WTC11 (cell line): ENCODE results near the gene CHAT. TPM values are rescaled to one million over a fixed set of nuclear protein-coding genes. Genes with fewer than 3 reads are reported as not detected.

Experiments used
- ATAC-seq: fragments of 200-7000 bp; cut with Tn5 transposase; 2 replicates; pipeline ENCODE4 v1.10.0; 2021; ENCODE audit warnings: mild to moderate bottlenecking, moderate library complexity
- CTCF ChIA-PET: fragments of 300-600 bp; sonication (Branson Sonifier 250); formaldehyde crosslinking; loops from one replicate; lab custom pipeline; 2021; ENCODE audit warnings: antibody characterized with exemption; lab: Charles Lee
- POLR2A ChIA-PET: fragments of 350-600 bp; sonication (Branson Sonifier 250); formaldehyde crosslinking; loops from one replicate; lab custom pipeline; 2021; ENCODE audit warnings: antibody characterized with exemption; lab: Charles Lee
- DNase-seq: peaks from one replicate; pipeline ENCODE4 v3.0.0; 2021; ENCODE audit warnings: low spot score
- H3K27ac Mint-ChIP-seq: 2 replicates; pipeline ENCODE4 v1.8.0; 2021; ENCODE audit warnings: mixed read lengths
- H3K27me3 Mint-ChIP-seq: 2 replicates; pipeline ENCODE4 v1.8.0; 2021; ENCODE audit warnings: low read depth, mild to moderate bottlenecking, moderate library complexity, mixed read lengths
- H3K36me3 Mint-ChIP-seq: 2 replicates; pipeline ENCODE4 v1.8.0; 2021; ENCODE audit warnings: mixed read lengths
- H3K4me1 Mint-ChIP-seq: 2 replicates; pipeline ENCODE4 v1.8.0; 2022; ENCODE audit warnings: mixed read lengths
- H3K4me3 Mint-ChIP-seq: 2 replicates; pipeline ENCODE4 v1.8.0; 2021; ENCODE audit warnings: mild to moderate bottlenecking, moderate library complexity, mixed read lengths
- H3K9me3 Mint-ChIP-seq: 2 replicates; pipeline ENCODE4 v1.8.0; 2021; ENCODE audit warnings: mixed read lengths
- AFF4 ChIP-seq: sonication (generic); formaldehyde crosslinking; IDR thresholded peaks from 2 replicates; pipeline ENCODE4 v1.8.1; 2023; ENCODE audit warnings: mild to moderate bottlenecking, missing genetic modification reagents, borderline replicate concordance
- CREB1 ChIP-seq: sonication (generic); formaldehyde crosslinking; IDR thresholded peaks from 2 replicates; pipeline ENCODE4 v1.8.0; 2023; ENCODE audit warnings: mild to moderate bottlenecking, missing genetic modification reagents
- CREM ChIP-seq: sonication (generic); formaldehyde crosslinking; IDR thresholded peaks from 2 replicates; pipeline ENCODE4 v1.8.1; 2022; ENCODE audit warnings: mild to moderate bottlenecking, missing genetic modification reagents, moderate library complexity
- E2F4 ChIP-seq: sonication (generic); formaldehyde crosslinking; IDR thresholded peaks from 2 replicates; pipeline ENCODE4 v1.8.1; 2022; ENCODE audit warnings: low read depth, mild to moderate bottlenecking, moderate library complexity, missing genetic modification reagents, borderline replicate concordance
- HMGA2 ChIP-seq: fragments of 250-450 bp; sonication (Bioruptor Pico); IDR thresholded peaks from 2 replicates; pipeline ENCODE4 v1.4.0; 2021; ENCODE audit warnings: mild to moderate bottlenecking, moderate library complexity
- PRRX2 ChIP-seq: fragments of 250-450 bp; sonication (Bioruptor Pico); IDR thresholded peaks from 2 replicates; pipeline ENCODE4 v1.8.0; 2021; ENCODE audit warnings: mild to moderate bottlenecking
- SOX15 ChIP-seq: fragments of 250-450 bp; sonication (Bioruptor Pico); IDR thresholded peaks from 2 replicates; pipeline ENCODE4 v1.9.0; 2021; ENCODE audit warnings: mild to moderate bottlenecking
- TP53 ChIP-seq: sonication (generic); formaldehyde crosslinking; IDR thresholded peaks from 2 replicates; pipeline ENCODE4 v1.8.1; 2023; ENCODE audit warnings: mild to moderate bottlenecking, missing genetic modification reagents
- ZBTB43 ChIP-seq: sonication (generic); formaldehyde crosslinking; IDR thresholded peaks from 2 replicates; pipeline ENCODE4 v1.8.1; 2023; ENCODE audit warnings: mild to moderate bottlenecking, missing genetic modification reagents
- ZNF219 ChIP-seq: sonication (generic); formaldehyde crosslinking; IDR thresholded peaks from 2 replicates; pipeline ENCODE4 v1.8.0; 2023; ENCODE audit warnings: missing genetic modification reagents, mild to moderate bottlenecking, borderline replicate concordance
- ZNF317 ChIP-seq: sonication (generic); formaldehyde crosslinking; IDR thresholded peaks from 2 replicates; pipeline ENCODE4 v1.8.1; 2023; ENCODE audit warnings: low read depth, mild to moderate bottlenecking, moderate library complexity, missing genetic modification reagents, borderline replicate concordance
- total RNA-seq: library from RNA; stranded (reverse); gene quantifications from 3 replicates; pipeline ENCODE4 v1.2.3, GENCODE V29; 2021
- TF ChIP-seq, protein P1 (sequence below): fragments of 250-450 bp; sonication (Bioruptor Pico); IDR thresholded peaks from 2 replicates; pipeline ENCODE4 v1.9.0; 2021; ENCODE audit warnings: mild to moderate bottlenecking
- TF ChIP-seq, protein P2 (sequence below): sonication (generic); formaldehyde crosslinking; IDR thresholded peaks from 2 replicates; pipeline ENCODE4 v1.8.0; 2022; ENCODE audit warnings: missing genetic modification reagents
- TF ChIP-seq, protein P3 (sequence below): fragments of 250-450 bp; sonication (Bioruptor Pico); IDR thresholded peaks from 2 replicates; pipeline ENCODE4 v1.9.0; 2021; ENCODE audit warnings: mild to moderate bottlenecking
- TF ChIP-seq, protein P4 (sequence below): sonication (generic); formaldehyde crosslinking; IDR thresholded peaks from 2 replicates; pipeline ENCODE4 v1.8.1; 2022; ENCODE audit warnings: mild to moderate bottlenecking, moderate library complexity, missing genetic modification reagents

CHAT gene
- total RNA-seq, 1 experiment from 2014 or later, result not detected

DNA sequence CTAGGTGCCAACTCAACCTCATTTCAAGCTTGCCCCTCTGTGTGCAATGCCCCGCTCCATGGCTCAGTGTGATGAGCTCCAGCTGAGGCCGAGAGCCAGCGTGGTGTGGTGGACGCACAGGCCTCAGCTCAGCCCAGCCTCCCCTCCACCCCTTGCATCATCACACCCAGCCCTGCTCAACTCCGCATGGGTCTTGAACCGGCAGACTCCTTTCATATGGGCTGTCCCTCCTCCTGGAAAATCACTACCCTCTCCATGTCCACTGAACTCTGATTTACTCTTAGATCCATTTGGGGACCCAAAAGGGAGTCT, 20.3 kb upstream of the CHAT start:
- no peak overlapping the region for H3K4me3 Mint-ChIP-seq
- ChIA-PET CTCF (interaction anchor here (0.5 to 2.9 kb wide), 38 partner anchors 9 to 269 kb away, joined by 3 to 22 read pairs (median 5); partner anchors contain the start of genes ERCC6 and SLC18A3), POLR2A (no interaction called here)
- H3K27ac Mint-ChIP-seq, result no peak overlapping the region
- no peak for ATAC-seq
- no peak for DNase-seq
- no peaks in the 10 kb centered on the region for H3K36me3 Mint-ChIP-seq
- TF ChIP-seq SOX15 (CRISPR knock-in tag) (no peak), PRRX2 (CRISPR knock-in tag) (no peak), CREM (no peak), ZBTB43 (no peak), HMGA2 (no peak), ZNF219 (CRISPR knock-in tag) (no peak)
- TF ChIP-seq, protein P1, sequence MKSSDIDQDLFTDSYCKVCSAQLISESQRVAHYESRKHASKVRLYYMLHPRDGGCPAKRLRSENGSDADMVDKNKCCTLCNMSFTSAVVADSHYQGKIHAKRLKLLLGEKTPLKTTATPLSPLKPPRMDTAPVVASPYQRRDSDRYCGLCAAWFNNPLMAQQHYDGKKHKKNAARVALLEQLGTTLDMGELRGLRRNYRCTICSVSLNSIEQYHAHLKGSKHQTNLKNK (CRISPR knock-in tag), result no peak
- no peaks in the 10 kb centered on the region; the same call in none of the 2 replicates for H3K27me3 Mint-ChIP-seq
- peaks cover 12% of the 10 kb centered on the region for H3K4me1 Mint-ChIP-seq
- peaks cover 14% of the 10 kb centered on the region; the same call in 1 of the 2 replicates for H3K9me3 Mint-ChIP-seq

- Mint-ChIP-seq H3K27me3 (no peaks in the 10 kb centered on the region; the same call in none of the 2 replicates), H3K4me1 (peaks cover 12% of the 10 kb centered on the region), H3K27ac (no peak overlapping the region), H3K4me3 (no peak overlapping the region), H3K36me3 (no peaks in the 10 kb centered on the region), H3K9me3 (peaks cover 13% of the 10 kb centered on the region; the same call in 1 of the 2 replicates)
- DNase-seq, result no peak
- no peak for ATAC-seq
- ChIA-PET CTCF (interaction anchor here (0.9 to 2.9 kb wide), 23 partner anchors 8 to 269 kb away, joined by 3 to 22 read pairs (median 5); partner anchors contain the start of genes CHAT, ERCC6 and SLC18A3), POLR2A (no interaction called here)
- TF ChIP-seq E2F4 (no peak), CREM (no peak), AFF4 (CRISPR knock-in tag) (no peak), ZNF317 (CRISPR knock-in tag) (no peak), TP53 (CRISPR knock-in tag) (no peak), CREB1 (CRISPR knock-in tag) (no peak), HMGA2 (no peak)
- TF ChIP-seq, protein P2, sequence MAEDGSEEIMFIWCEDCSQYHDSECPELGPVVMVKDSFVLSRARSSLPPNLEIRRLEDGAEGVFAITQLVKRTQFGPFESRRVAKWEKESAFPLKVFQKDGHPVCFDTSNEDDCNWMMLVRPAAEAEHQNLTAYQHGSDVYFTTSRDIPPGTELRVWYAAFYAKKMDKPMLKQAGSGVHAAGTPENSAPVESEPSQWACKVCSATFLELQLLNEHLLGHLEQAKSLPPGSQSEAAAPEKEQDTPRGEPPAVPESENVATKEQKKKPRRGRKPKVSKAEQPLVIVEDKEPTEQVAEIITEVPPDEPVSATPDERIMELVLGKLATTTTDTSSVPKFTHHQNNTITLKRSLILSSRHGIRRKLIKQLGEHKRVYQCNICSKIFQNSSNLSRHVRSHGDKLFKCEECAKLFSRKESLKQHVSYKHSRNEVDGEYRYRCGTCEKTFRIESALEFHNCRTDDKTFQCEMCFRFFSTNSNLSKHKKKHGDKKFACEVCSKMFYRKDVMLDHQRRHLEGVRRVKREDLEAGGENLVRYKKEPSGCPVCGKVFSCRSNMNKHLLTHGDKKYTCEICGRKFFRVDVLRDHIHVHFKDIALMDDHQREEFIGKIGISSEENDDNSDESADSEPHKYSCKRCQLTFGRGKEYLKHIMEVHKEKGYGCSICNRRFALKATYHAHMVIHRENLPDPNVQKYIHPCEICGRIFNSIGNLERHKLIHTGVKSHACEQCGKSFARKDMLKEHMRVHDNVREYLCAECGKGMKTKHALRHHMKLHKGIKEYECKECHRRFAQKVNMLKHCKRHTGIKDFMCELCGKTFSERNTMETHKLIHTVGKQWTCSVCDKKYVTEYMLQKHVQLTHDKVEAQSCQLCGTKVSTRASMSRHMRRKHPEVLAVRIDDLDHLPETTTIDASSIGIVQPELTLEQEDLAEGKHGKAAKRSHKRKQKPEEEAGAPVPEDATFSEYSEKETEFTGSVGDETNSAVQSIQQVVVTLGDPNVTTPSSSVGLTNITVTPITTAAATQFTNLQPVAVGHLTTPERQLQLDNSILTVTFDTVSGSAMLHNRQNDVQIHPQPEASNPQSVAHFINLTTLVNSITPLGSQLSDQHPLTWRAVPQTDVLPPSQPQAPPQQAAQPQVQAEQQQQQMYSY (CRISPR knock-in tag), result no peak
- TF ChIP-seq, protein P3, sequence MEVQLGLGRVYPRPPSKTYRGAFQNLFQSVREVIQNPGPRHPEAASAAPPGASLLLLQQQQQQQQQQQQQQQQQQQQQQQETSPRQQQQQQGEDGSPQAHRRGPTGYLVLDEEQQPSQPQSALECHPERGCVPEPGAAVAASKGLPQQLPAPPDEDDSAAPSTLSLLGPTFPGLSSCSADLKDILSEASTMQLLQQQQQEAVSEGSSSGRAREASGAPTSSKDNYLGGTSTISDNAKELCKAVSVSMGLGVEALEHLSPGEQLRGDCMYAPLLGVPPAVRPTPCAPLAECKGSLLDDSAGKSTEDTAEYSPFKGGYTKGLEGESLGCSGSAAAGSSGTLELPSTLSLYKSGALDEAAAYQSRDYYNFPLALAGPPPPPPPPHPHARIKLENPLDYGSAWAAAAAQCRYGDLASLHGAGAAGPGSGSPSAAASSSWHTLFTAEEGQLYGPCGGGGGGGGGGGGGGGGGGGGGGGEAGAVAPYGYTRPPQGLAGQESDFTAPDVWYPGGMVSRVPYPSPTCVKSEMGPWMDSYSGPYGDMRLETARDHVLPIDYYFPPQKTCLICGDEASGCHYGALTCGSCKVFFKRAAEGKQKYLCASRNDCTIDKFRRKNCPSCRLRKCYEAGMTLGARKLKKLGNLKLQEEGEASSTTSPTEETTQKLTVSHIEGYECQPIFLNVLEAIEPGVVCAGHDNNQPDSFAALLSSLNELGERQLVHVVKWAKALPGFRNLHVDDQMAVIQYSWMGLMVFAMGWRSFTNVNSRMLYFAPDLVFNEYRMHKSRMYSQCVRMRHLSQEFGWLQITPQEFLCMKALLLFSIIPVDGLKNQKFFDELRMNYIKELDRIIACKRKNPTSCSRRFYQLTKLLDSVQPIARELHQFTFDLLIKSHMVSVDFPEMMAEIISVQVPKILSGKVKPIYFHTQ (CRISPR knock-in tag), result no peak
- TF ChIP-seq, protein P4, sequence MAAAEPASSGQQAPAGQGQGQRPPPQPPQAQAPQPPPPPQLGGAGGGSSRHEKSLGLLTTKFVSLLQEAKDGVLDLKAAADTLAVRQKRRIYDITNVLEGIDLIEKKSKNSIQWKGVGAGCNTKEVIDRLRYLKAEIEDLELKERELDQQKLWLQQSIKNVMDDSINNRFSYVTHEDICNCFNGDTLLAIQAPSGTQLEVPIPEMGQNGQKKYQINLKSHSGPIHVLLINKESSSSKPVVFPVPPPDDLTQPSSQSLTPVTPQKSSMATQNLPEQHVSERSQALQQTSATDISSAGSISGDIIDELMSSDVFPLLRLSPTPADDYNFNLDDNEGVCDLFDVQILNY (CRISPR knock-in tag), result no peak
These were observed 19.8 kb upstream of the CHAT start for GRCh38 chr10:49593998-49594397.
